G401 (cell line): ENCODE measurements around the gene RBM19. TPM values are rescaled to one million over a fixed set of nuclear protein-coding genes. Genes with fewer than 3 reads are reported as not detected.

Source experiments
- DNase-seq: peaks from one replicate; pipeline ENCODE4 v3.0.0-alpha.2; 2015; ENCODE audit warnings: low spot score
- in situ Hi-C: cut with HindIII; loops from 2 replicates; pipeline ENCODE4 v1.10.0; 2016; ENCODE audit warnings: low sequenced_read_pairs, mixed read lengths
- total RNA-seq: library from RNA; depleted of rRNA; stranded (reverse); fragments of >200 nt; shearing (Covaris generic); gene quantifications from 2 replicates; pipeline ENCODE4 v1.2.3, GENCODE V29; 2014

The RBM19 gene
- total RNA-seq, 1 experiment from 2014 or later: 53.9 TPM

DNA sequence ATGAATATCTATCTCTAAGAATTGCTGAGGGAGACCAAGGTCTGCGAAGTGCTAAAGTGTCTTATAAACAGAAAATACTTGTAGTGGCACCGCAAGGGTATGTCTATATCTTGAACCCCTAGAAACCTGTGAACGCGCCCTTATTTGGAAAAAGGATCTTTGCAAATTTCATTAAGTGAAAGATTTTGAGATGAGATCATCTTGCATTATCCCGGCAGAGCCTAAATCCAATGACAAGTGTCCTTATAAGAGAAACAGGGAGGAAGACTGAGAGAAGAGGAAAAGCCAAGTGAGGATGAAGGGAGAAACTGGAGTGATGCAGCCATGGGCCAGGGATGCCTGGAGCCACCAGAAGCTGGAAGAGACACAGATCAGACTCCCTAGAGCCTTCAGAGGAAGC is 27.7 kb downstream of the RBM19 start:
- DNase-seq: no peak
- in situ Hi-C loops: no loop called here

GRCh38 chr12:113936460-113936859 is 29.7 kb downstream of the RBM19 start:
- in situ Hi-C loops: no loop called here

GRCh38 chr12:113935459-113935858 is 30.7 kb downstream of the RBM19 start:
- no peak for DNase-seq
- in situ Hi-C loops: no loop called here

More at GRCh38 chr12:113936460-113936859, 29.7 kb downstream of the RBM19 start:
- DNase-seq: no peak

- no peak for DNase-seq
- in situ Hi-C loops: no loop called here
Observed at GRCh38 chr12:113934946-113935345, 31.2 kb downstream of the RBM19 start.

DNA sequence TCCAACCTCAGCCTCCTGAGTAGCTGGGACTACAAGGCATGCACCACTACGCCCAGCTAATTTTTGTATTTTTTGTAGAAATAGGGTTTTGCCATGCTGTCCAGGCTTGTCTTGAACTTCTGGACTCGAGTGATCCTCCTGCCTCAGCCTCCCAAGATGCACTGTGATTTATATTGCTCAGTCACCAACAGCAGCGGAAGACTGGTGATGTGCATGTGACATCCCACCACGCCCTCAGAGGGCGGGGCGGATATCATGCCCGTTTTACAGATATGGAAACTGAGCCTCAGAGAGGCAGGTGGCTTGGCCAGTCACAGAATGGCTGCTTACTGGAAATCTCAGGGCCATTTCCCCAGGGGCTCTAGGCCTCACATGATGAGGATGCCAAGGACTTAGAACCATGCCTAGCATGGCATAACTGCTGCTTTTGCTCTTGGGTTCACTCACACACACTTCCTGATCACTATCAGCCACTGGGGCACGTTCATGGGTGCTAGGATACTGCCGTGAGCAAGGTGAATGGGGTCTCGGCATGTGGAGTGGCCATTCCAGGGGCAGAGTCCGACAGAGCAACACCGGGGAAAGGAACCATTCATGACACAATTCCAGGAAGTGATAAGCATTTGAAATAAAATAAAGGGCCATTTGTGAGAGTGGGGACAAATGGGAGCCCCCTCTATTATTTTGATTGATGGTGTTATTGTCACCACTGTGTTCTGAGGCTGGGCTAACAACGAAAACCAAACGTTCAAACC is 31.9 kb downstream of the RBM19 start:
- DNase-seq: no peak
- in situ Hi-C loops: no loop called here

GRCh38 chr12:113933201-113933786 is 32.8 kb downstream of the RBM19 start:
- in situ Hi-C loops: no loop called here
- no peak for DNase-seq

GRCh38 chr12:113932381-113933196 is 33.5 kb downstream of the RBM19 start:
- in situ Hi-C loops: no loop called here
- DNase-seq: no peak

DNA sequence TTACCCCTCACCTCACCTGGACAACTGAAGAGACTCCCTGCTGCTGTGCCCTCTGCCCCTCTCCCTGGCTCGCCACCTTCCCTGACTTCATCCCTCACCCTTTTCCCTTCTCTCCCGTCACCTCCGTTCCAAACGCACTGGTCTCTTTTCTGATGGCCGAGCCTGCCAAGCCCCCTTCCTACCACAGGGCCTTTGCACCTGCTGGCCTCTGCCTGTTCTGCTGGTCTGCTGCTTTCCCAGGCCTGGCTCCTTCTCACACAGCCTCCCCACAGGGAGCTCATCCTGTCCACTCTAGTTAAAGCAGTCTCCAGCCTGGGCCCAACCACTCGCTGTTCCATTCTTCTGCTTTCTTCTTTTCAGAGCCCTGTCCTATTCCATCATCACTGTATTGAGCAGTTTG is 34.6 kb downstream of the RBM19 start:
- in situ Hi-C loops: no loop called here
- DNase-seq: no peak

- DNase-seq: no peak
- in situ Hi-C loops: no loop called here
Observed at GRCh38 chr12:113930249-113930648, 35.9 kb downstream of the RBM19 start.

DNA sequence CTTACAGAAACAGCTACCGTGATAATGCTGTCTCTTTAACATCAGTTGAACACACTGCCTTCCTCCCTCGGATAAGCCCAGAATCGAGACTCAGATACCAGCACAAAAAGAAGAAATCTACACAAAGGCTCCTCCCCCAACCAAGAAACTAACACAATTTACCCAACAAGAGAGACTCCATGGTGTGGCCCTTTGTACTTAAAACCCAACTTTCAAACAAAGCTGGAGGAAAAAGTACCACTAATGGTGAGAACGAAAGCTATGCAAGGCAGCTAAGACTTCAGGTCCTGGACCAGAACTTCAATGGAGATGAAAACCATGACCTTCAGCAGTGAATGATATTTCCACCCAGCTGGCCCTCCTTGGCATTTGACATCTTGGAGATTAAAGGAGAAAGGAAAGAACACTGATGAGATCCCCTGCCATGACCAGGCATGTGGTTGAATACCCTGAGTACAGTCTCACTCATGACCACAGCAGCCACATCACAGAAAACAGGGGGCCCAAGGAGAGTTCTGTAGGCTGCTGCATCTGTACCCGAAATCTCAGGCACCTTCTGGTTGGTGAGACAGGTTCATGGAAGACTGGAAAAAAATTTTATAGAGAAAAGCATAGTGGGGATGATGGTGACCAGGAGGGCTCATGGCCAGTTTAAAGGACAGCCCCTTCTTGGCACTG is 36.7 kb downstream of the RBM19 start:
- DNase-seq: no peak
- in situ Hi-C loops: no loop called here

GRCh38 chr12:113926788-113927187 is 39.3 kb downstream of the RBM19 start:
- in situ Hi-C loops: no loop called here
- DNase-seq: no peak

DNA sequence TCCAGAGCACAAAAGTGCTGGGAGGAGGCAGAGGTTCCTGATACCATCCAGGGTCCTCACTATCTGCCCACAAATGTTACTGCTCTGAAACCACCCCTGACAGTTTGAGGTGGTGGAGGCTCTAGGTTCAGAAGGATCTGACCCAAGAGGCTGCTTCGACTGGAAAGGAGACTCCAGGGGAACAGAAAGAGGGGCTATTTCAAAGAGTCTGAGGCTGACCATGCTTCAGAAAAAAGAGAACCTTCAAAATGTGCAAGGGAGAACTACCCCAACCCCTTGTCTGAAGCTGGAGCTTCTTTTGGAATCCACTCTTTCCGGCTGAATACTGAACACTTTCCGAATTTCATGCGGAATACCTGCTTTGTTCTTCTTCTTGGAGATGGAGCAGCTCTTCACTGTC is 41.8 kb downstream of the RBM19 start:
- in situ Hi-C loops: no loop called here
- no peak for DNase-seq

DNA sequence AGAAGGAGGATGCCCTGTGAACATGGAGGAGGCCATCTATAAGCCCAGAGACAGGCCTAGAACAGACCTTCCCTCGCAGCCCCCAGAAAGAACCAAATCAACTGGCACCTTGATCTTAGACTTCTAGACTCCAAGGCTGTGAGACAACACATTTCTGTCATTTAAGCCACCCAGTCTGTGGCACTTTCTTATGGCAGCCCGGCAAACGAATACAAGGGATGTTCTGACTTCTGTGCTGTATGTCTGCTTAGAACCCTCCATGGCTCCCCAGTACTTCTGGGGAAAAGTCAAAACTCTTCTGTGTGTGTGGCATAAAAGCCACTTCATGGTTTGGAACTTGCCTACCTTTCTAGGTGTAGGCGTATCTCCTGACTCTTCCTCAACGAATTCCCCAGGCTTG is 42.9 kb downstream of the RBM19 start:
- in situ Hi-C loops: no loop called here
- DNase-seq: no peak

DNA sequence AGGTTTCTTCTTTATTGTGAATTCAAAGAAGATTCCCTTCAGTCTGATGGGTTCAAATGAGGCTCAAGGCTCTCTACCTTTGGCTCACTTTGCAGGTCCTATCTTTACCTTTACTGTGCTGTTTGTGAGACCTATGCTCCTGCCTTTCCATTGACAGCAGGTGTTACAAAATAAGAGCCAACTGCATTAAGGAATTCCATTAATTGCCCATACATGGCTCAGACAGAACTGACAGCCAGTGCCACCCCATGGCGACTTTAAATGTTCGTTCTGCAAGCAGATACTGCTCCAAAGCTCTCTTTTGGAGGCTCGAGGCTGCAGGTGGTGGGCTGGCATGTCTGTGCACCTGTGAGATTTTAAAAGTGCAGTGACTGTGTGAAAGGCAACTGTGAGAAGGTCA is 44.7 kb downstream of the RBM19 start:
- in situ Hi-C loops: no loop called here
- DNase-seq: no peak

DNA sequence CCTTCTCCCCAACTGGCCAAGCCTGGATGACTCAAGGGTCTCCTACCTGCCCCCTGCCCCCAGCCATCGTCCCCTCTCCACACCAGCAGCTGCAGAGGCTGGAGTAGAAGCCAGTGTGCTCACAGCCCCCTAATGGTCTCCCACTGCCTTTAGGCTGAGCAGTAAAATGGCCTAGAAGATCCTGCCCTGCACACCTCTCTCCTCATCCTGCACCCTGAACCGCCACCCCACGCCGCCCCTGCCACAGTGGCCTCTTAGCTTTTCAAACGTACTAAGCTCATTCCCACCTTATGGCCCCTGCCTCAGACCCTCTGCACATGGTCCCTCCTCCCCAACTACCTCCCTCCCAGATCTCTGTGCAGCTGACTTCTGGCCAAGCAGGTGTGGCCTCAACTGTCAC is 46.3 kb downstream of the RBM19 start:
- in situ Hi-C loops: no loop called here
- DNase-seq: no peak

DNA sequence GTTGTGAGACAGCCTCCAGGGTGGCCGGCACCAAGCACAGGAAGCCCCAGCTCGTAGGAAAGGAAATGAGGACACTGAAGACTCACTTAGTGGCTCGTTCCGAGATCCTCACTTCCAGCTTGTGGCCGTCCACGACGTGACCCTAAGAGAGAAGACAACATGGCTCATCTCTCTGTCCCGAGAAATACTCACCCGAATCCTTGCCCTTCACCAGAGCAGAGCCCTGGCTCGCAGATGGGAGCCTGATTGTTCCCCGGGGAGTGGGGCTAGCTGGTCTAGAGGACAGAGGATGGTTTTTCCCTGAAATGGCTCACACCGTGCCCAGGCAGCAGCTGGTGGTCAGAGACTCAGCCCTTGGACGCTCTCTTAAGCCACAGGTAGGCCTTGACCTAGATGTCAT is 47.8 kb downstream of the RBM19 start:
- in situ Hi-C loops: no loop called here
- no peak for DNase-seq

GRCh38 chr12:113917393-113917792 is 48.7 kb downstream of the RBM19 start:
- in situ Hi-C loops: no loop called here
- no peak for DNase-seq

GRCh38 chr12:113914806-113915205 is 51.3 kb downstream of the RBM19 start:
- DNase-seq: no peak
- in situ Hi-C loops: no loop called here

DNA sequence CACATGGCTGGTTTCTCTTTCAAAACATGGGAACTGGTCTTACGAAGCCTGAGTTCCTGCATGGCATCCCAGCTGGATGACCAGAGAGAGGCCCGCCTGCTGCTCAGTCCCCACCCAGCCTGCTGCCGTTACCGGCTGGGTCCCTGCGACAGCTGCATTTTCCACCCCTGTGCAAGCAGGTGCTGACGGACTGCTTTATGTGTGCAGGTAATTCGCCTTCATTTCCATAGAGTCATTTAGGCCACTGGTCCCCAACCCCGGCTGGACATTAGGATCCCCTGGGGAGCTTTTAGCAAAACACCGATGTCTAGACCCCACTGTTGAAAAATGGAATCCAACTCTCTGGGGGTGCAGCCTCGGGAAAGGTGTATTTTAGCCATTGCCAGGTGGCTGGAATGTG is 51.9 kb downstream of the RBM19 start:
- no peak for DNase-seq
- in situ Hi-C loops: no loop called here
